ENCODE data around the gene KRT5.

KRT5 gene

DNA sequence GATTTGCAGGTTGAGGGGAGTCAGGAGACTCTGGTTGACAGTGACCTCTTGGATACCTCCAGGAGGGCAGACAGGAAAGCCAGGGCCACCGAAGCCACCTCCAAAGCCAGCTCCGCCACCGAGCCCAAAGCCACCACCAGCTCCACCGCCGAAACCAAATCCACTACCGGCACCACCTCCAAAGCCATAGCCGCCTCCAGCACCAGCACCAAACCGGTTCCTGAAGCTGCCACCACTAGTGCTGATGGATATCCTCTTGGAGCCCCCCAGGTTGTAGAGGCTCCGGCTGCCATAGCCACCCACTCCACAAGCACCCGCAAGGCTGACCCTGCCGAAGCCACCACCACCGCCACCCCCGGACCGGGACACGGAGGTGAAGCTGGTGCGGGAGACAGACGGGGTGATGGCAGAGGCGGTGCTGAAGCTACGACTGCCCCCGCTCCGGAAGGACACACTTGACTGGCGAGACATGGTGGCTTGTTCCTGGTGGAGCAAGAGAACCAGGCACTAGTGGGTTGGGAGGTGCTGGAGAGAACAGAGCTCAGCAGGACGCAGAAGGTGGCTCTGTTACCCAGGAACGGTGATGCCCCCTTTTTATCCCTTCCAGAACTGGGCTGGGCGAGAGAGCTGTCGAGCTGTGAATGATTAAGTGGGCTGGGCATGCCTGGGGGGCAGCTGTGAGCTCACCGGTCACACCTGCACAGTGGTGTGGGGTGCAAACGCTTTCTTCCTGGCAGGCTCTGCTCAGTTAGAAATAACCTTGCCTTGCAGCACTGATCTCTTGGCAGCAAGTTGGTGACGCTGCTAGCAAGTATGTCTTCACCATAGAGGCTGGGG, at the start of gene KRT5:
KRT5 (minus strand) TSS at position 569 of the 837 bp plus-strand sequence; CDS start at position 471, 98 bp downstream.
- DNase-seq: no peak
- in situ Hi-C loops (cut with HindIII; ENCODE audit: low pct_ligation_motif_present, low pct_unique_long_range_greater_than_20kb, low sequenced_read_pairs): no loop called here

DNA sequence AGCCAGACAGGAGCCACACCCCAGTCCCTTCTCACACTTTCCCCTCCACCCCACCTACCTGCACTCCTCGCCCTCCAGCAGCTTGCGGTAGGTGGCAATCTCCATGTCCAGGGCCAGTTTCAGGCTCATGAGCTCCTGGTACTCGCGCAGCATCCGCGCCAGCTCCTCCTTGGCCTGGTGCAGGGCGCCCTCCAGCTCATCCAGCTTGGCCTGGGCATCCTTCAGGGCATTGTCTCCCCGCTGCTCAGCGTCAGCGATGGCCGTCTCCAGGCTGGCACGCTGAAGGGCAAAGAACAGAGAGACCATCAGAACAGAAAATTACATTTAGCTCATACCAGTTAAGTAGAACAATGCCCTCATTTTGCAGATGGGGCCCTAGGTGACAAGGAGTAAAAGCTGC, 47.9 kb upstream of the KRT5 start:
- DNase-seq: no peak
- in situ Hi-C loops (cut with HindIII; ENCODE audit: low pct_ligation_motif_present, low pct_unique_long_range_greater_than_20kb, low sequenced_read_pairs): no loop called here

DNA sequence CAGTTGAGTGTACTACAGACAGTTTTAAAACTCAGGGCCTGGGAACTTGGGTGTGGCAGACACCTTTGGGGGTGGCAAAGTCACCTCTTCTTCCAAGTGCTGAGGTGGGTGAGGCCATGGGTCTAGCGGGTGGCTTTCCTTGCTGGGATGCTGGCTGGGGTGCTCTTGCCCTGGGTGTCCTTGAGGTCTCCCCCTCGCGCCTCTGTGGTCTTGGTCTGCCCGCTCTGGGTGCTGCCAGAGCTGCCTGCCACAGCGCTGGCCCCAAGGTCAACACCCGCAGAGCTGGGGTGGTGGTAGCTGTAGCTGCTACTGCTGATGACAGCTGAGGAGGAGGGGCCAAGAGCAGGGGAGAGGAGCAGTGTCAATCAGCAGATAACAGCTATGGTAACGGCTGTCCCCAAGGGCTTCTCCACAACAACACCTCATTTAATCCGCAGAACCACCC, 46.7 kb upstream of the KRT5 start:
- in situ Hi-C loops (cut with HindIII; ENCODE audit: low pct_ligation_motif_present, low pct_unique_long_range_greater_than_20kb, low sequenced_read_pairs): no loop called here
- DNase-seq: no peak

DNA sequence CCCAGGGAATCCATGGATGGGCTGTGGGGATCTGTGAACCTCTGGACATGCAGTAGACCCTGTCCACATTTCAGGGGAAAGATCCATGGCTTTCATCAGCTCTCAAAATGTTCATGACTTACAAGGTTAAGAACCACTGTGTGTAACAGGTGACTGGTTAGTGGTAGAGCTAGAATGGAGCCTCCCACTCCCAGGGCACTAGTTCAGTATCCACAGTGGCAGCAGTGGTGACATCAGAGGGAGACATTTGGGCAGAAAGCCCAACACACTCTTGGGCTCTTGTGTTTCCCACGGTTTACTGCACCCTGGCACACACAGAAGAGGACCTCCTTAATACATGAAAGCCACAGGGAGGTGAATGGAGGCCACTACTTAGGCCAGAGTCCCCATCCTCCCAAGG, 44.4 kb upstream of the KRT5 start:
- in situ Hi-C loops (cut with HindIII; ENCODE audit: low pct_ligation_motif_present, low pct_unique_long_range_greater_than_20kb, low sequenced_read_pairs): no loop called here
- DNase-seq: no peak

DNA sequence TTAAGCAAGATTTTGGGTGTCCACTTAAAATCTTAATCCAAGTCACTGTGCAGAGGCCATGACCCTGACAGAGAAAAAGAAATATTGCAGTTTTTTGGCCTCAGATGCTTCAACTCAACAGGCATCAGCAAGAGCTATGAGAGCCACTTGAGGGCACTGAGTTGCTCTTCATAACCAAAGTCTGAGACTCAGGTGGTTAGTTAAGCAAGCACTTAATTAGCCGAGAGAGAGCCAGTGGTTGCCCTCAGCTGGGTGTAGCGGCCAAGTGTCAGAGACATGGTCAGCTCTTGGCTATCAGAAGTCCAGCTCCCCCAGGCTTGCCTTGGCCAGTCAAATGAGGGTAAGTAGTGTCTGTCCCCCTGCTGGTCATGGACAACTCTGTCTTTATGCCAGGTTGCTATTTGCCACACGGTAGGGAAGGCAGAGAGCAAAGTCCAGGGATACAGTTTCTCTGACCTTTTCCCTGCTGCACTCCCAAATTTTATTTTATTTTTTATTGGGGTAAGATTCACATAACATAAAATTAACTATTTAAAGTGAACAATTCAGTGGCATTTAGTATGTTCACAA, 41.8 kb upstream of the KRT5 start:
- in situ Hi-C loops (cut with HindIII; ENCODE audit: low pct_ligation_motif_present, low pct_unique_long_range_greater_than_20kb, low sequenced_read_pairs): no loop called here
- DNase-seq: peak; percentile 42

DNA sequence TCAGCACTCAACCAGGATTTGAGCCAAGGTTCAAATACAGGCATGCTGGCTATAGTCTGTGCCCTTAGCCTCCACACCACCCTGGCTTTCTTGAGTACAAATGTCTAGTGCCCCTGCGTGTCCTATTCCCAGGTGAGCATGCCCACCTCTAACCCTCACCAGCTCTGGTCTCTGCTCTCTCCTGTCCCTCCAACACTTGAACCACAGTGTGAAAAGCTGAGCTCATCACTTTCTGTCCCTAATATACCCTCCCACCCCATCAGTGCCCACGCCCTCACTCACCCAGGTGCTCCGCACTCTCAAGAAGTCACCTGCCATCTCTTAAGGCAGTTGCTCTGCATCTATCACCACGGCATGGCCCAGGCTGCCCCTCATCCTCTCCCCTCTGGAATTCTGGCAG, 39.8 kb upstream of the KRT5 start:
- DNase-seq: no peak
- in situ Hi-C loops (cut with HindIII; ENCODE audit: low pct_ligation_motif_present, low pct_unique_long_range_greater_than_20kb, low sequenced_read_pairs): no loop called here

DNA sequence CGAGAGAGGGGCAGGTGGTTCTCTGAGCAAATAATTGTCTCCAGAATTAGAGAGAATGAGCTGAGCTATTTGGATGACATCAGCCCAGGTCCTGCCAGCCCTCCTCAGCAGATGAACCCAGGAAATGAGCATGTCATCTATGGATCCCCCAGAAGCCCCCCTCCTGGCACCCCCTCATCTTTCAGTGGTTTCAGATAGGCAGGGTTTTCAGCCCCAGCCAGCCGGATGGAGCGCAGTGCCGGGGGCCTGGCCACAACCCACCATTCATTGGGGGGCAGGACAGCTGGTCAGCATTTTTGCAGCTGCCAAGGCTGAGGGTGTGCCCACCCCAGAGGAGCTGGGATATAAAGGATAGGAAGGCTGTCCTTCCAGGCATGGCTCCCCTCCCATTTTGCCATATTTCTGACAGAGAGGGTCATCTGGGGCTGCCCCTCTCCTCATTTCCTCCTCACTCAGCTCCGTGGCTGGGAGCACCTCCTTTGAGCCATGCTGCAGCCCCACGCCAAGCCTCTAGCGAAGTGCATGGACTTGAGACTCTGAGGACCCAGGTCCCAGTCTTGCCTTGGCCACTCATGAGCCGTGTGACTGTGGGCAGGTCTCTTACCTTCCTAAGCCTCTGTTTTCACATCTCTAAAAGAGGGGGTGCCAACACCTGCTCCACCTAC, 38.7 kb upstream of the KRT5 start:
- no peak for DNase-seq
- in situ Hi-C loops (cut with HindIII; ENCODE audit: low pct_ligation_motif_present, low pct_unique_long_range_greater_than_20kb, low sequenced_read_pairs): no loop called here

DNA sequence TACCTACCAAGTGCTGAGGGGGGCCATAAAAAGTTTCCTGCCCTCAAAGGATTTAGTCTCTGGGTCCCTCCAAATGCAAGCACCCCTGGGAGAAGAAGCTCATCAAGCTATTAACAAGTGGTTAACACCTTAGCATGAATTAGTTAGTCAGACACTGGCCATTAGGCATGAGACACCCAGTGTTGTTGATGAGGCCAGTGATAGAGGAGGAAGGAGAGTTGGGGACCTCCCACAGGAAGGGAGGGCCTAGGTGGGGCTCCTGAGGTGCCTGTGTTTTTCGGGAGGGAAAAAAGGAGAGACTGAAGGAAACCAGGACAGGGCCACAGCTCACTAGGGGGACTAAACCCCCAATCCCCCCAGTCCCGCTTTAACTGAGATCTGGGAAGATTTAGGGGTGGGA, 37.3 kb upstream of the KRT5 start:
- in situ Hi-C loops (cut with HindIII; ENCODE audit: low pct_ligation_motif_present, low pct_unique_long_range_greater_than_20kb, low sequenced_read_pairs): no loop called here
- DNase-seq: no peak

DNA sequence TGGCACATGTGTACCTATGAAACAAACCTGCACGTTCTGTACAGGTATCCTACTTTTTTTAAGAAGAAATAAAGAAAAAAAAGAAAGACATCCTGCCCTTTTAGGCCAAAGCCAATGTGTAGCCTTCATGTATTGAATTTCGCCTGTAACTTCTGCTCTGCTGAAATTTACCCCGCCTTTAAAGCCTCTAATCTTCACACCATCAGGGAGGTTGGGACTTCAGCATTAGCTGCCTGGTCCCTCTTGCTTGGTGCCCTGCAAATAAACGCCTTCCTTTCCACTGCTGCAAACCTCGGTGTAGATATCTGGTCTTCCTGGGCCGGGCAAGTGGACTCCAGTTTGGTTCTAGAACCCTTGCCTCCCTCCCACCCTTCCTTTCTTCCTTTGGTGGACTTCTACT, 35.4 kb upstream of the KRT5 start:
- in situ Hi-C loops (cut with HindIII; ENCODE audit: low pct_ligation_motif_present, low pct_unique_long_range_greater_than_20kb, low sequenced_read_pairs): no loop called here
- DNase-seq: no peak

DNA sequence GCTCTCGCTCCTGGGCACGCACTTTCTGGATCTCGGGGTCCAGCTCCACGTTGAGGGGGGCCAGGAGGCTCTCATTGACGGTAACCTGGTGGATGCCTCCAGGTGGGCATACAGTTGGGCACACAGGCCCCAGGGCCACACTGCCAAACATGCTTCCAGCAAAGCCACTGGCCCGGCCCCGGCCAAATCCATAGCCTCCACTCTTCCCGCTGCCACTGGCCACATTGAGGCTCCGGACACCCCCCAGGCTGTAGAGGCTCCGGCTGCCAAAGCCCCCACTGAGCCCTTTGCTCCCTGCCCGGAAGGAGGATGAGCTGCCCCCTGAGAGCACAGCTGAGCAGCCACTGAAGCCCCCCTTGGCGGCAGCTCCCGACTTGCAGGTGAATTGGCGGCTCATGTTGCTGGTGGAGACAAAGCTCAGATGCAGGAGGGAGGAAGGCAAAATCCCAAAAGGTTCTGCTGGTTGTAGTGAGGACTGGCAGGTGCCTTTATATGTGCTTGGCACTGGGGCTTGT, 32.5 kb upstream of the KRT5 start, which contains the start of gene KRT71:
KRT71 (minus strand) TSS at position 465 of the 515 bp plus-strand sequence; CDS start at position 397, 68 bp downstream.
- no peak for DNase-seq
- in situ Hi-C loops (cut with HindIII; ENCODE audit: low pct_ligation_motif_present, low pct_unique_long_range_greater_than_20kb, low sequenced_read_pairs): no loop called here

DNA sequence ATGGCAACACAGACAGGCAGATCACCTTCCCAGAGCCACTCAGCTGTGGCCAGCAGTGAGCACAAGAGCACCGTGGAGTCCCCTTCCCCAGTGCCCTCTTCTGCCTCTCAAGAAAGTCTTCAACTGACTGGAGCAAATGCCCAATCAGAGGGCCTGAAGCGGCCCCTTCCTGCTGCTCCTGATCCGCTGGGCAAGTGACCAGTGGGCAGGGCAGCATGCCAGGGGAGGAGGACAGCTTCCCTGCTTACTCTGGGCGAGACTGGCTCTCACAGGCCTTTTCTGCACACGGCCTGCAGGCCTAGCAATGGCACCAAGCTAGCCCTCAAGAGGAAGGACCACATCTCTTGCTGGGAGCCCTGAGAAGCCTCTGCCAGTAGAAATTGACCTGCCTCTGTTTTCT, 31.9 kb upstream of the KRT5 start:
- no peak for DNase-seq
- in situ Hi-C loops (cut with HindIII; ENCODE audit: low pct_ligation_motif_present, low pct_unique_long_range_greater_than_20kb, low sequenced_read_pairs): no loop called here

DNA sequence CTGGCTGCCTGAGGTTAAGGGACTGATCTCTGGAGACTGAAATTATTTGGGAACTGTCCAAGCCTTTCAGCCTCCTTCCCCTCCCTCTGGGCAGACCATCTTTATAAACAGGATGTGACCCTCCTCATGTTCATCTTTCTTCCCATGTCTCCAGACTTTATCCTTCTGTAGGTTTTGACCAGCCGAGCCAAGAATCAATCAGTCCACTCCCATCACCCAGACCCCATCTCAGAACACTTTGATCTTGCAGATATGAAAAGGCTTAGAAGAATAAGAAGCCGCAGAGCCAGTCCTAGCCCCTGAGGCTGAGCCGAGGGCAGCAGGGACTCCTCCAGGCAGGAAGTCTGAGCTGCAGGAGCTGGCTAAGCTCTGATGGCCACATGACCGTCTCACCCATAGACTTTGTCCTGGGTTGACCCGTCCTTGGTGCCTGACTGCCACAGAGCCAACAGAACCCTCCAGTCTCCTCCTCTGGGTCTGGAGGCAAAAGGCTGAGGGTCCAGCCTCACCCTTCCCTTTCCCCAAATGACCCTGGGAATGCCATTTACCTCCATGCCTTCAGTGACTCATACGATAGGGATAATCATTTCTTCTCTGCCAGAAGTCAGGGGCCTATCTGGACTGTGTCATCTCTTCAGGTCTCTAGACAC, 31.1 kb upstream of the KRT5 start:
- in situ Hi-C loops (cut with HindIII; ENCODE audit: low pct_ligation_motif_present, low pct_unique_long_range_greater_than_20kb, low sequenced_read_pairs): no loop called here
- no peak for DNase-seq

DNA sequence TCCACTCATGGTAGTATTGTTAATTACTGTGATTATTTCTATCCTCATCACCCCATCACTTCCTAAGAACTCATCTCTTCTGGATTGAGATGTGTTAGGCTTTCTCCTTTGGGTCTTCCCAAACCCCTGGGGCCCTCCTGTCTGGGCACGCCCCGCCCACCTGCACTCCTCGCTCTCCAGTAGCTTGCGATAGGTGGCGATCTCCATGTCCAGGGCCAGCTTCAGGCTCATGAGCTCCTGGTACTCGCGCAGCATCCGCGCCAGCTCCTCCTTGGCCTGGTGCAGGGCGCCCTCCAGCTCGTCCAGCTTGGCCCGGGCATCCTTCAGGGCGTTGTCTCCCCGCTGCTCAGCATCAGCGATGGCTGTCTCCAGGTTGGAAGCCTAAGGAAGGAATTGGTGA, 25.9 kb upstream of the KRT5 start:
- DNase-seq: no peak
- in situ Hi-C loops (cut with HindIII; ENCODE audit: low pct_ligation_motif_present, low pct_unique_long_range_greater_than_20kb, low sequenced_read_pairs): no loop called here

DNA sequence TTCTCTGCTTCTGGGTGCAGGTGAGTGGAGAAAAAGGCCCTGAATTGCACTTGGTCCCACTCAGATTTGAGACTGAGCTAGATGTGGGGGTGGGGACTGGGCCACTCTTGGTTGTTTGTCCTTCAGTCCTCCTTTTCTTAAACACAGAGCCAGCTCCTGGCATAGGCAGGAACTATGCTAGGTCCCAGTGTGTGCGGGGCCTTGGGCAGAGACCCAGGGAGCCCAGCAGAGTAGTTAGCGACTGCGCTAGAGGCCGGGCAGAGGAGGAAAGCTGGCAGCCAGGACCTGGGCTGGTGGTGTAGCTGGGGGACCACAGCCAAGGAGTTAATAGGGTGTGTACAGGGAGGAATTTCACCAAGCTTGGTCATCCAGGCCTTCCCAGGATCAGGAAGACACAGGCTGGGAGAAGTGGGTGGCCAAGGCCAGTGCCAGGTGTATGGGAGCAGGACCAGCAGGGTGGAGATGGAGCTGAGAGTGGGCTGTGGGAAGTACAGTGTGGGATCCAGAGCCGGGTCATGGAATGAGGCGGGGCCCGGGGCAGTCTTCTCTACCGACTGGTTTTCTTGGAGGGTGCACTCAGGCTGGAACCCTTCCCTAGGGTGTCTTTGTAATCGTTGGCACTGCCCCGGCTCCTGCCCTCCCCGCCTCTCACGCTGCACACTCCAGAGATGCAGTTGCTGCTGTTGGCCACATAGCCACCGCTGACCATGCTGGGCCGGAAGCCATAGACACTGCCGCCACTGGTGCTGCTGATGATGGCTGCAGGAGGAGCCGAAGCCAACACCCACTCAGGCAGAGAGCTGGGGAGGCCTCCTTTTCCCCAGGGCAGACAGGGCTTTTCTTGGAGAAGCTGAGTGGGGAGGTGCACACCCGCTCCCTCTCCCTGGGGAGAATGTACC, 24.0 kb upstream of the KRT5 start:
- DNase-seq: no peak

DNA sequence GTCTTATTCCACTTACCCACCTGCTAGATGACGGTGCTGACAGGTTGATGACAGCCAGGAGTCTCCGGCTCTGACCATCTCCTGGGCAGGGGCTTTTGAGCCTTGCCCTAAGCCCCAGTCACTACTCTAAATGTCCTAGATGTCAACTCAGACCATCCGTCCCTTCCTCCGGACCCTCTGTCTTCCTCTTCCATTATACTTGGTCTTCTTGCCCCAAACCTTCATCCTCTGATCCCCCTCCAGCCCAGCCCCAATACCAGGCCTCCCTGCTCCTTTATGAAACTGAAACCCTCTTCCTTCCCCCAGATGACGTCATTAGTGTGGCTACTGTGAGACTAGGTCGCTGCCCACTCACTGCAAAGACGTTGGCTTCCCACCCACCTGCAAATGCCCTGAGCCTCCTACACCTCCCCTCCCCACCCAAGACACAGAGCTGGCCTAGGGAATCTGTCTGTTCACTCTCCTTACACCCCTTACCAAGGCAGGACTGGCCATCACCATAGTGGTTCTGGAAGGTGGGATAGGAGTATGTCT, 22.7 kb upstream of the KRT5 start:
- DNase-seq: no peak
- in situ Hi-C loops (cut with HindIII; ENCODE audit: low pct_ligation_motif_present, low pct_unique_long_range_greater_than_20kb, low sequenced_read_pairs): no loop called here

More for the DNA sequence above, 24.0 kb upstream of the KRT5 start:
- in situ Hi-C loops (cut with HindIII; ENCODE audit: low pct_ligation_motif_present, low pct_unique_long_range_greater_than_20kb, low sequenced_read_pairs): no loop called here

DNA sequence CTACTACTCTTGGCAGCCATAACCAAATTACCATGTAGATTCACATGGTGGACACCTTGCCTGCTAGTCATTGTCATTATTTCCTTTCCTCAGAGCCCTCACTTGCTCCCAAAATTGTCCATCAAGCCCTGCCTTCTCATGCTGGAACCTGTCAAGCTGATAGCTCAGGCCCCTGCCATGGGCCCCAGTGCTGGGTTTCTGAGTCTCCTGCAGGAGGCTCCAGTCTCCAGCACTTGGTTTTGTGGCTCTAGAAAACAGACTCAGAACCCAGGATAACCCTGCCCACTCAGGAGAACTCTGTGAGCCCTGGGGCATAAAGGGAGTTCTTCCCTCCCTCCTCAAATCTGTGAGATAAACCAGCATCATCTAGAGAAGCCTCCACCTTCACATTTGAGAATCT, 22.0 kb upstream of the KRT5 start:
- in situ Hi-C loops (cut with HindIII; ENCODE audit: low pct_ligation_motif_present, low pct_unique_long_range_greater_than_20kb, low sequenced_read_pairs): no loop called here
- DNase-seq: no peak

DNA sequence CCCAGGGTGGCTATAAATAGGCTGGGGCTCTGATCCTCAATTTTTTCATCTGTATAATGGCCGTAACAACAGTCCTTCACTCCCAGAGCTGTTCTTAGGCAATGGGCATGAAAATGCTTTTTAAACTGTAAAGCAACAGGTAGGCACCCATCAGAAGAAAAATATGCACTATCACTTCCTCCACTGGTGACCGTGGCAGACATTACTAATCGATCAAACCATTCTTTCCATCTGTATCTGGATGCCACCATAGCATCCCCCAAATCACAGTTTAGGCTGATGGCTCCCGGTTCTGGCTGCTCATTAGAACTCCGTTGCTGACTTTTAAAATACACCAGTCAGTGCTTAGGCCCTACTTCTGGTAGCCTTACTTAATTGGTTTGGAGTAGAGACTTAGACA, 21.5 kb upstream of the KRT5 start:
- in situ Hi-C loops (cut with HindIII; ENCODE audit: low pct_ligation_motif_present, low pct_unique_long_range_greater_than_20kb, low sequenced_read_pairs): no loop called here
- DNase-seq: no peak

DNA sequence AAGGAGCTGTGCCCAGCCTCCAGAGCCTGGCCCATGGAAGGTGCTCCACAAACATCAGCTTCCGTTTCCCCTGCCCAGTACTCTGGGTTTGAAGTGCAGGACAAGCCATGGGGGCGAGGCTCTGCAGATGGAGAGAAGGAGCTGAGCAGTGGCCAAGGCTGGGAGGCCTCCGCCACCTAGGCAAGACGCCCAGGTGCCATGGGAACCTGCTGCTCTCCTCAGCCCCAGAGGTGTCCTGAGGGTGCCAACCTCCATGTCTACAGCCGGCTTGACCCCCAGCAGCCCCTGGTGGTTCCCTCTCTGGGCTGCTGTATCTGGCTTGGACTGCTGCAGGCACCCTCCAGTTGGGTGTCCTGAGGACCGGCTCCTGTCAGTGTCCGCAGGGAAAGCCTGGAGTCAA, 20.3 kb upstream of the KRT5 start:
- DNase-seq: no peak
- in situ Hi-C loops (cut with HindIII; ENCODE audit: low pct_ligation_motif_present, low pct_unique_long_range_greater_than_20kb, low sequenced_read_pairs): no loop called here
